HepG2 (cell line): ENCODE measurements around the gene KIAA1217. TPM values are rescaled to one million over a fixed set of nuclear protein-coding genes. Genes with fewer than 3 reads are reported as not detected.

Experiments used
- CREB1 ChIP-seq, 2 experiments: fragments of 450-650 bp in 1 of 2; IDR thresholded peaks; 2 replicates each; pipeline ENCODE4 v1.6.1; 2016 to 2017; ENCODE audit warnings: control low read depth in 1 of 2, mild to moderate bottlenecking in 1 of 2, missing compliant biosample characterization in 1 of 2, missing genetic modification characterization in 1 of 2
- ERF ChIP-seq: IDR thresholded peaks from 2 replicates; pipeline ENCODE4 v1.6.1; 2018; ENCODE audit warnings: missing biosample characterization, missing genetic modification reagents
- FOXK2 ChIP-seq: fragments of 450-650 bp; IDR thresholded peaks from 2 replicates; pipeline ENCODE4 v1.6.1; 2016
- FOXO1 ChIP-seq: sonication (generic); formaldehyde crosslinking; IDR thresholded peaks from 2 replicates; pipeline ENCODE4 v1.4.0; 2020; ENCODE audit warnings: missing genetic modification reagents
- IKZF4 ChIP-seq: sonication (generic); formaldehyde crosslinking; IDR thresholded peaks from 2 replicates; pipeline ENCODE4 v1.5.1; 2020; ENCODE audit warnings: borderline replicate concordance, mild to moderate bottlenecking, low read depth, missing genetic modification reagents; ENCODE audit errors: not compliant biosample characterization
- JARID2 ChIP-seq: sonication (generic); formaldehyde crosslinking; IDR thresholded peaks from 2 replicates; pipeline ENCODE4 v1.8.1; 2023; ENCODE audit warnings: missing genetic modification reagents, inconsistent platforms; ENCODE audit not compliant: insufficient replicate concordance
- MED13 ChIP-seq: sonication (generic); formaldehyde crosslinking; IDR thresholded peaks from 2 replicates; pipeline ENCODE4 v1.5.0; 2020; ENCODE audit warnings: missing genetic modification reagents
- NFRKB ChIP-seq: fragments of 450-650 bp; IDR thresholded peaks from 2 replicates; pipeline ENCODE4 v1.6.1; 2017
- NR2F1 ChIP-seq, 2 experiments: fragments of 450-650 bp in 1 of 2; formaldehyde crosslinking in 1 of 2; IDR thresholded peaks; 2 replicates each; pipeline versions ENCODE4 v1.5.0 to v1.6.1; 2016 to 2020; ENCODE audit warnings: mild to moderate bottlenecking in 1 of 2, missing compliant biosample characterization in 1 of 2, missing genetic modification reagents in 1 of 2, moderate library complexity in 1 of 2
- POLR2AphosphoS5 ChIP-seq: IDR thresholded peaks from 2 replicates; pipeline ENCODE4 v1.6.1; 2012; ENCODE audit warnings: low read depth, low read length
- SIN3A ChIP-seq: IDR thresholded peaks from 2 replicates; pipeline ENCODE4 v1.6.1; 2011; ENCODE audit warnings: low read depth, mild to moderate bottlenecking, control low read depth, low read length, borderline replicate concordance
- SIX1 ChIP-seq: sonication (generic); formaldehyde crosslinking; IDR thresholded peaks from 2 replicates; pipeline ENCODE4 v1.4.0; 2020; ENCODE audit warnings: missing genetic modification reagents, borderline replicate concordance
- SIX4 ChIP-seq: sonication (generic); formaldehyde crosslinking; IDR thresholded peaks from 2 replicates; pipeline ENCODE4 v1.4.0; 2020; ENCODE audit warnings: missing genetic modification reagents
- SOX5 ChIP-seq: IDR thresholded peaks from 2 replicates; pipeline ENCODE4 v1.6.1; 2016; ENCODE audit warnings: borderline replicate concordance
- TCF7 ChIP-seq: sonication (generic); IDR thresholded peaks from 2 replicates; pipeline ENCODE4 v1.6.1; 2016; ENCODE audit warnings: antibody characterized with exemption, low read depth
- ZBTB21 ChIP-seq: sonication (generic); formaldehyde crosslinking; IDR thresholded peaks from 2 replicates; pipeline ENCODE4 v1.4.0; 2020; ENCODE audit warnings: missing genetic modification reagents
- ZFP36L2 ChIP-seq: sonication (generic); formaldehyde crosslinking; IDR thresholded peaks from 2 replicates; pipeline ENCODE4 v1.4.0; 2020; ENCODE audit warnings: missing genetic modification reagents
- ZNF274 ChIP-seq: sonication (generic); formaldehyde crosslinking; IDR thresholded peaks from 2 replicates; pipeline ENCODE4 v1.5.1; 2020; ENCODE audit warnings: mild to moderate bottlenecking, missing genetic modification reagents
- polyA plus RNA-seq, 8 experiments: library from polyadenylated mRNA; depleted of rRNA in 3 of 8; stranded (reverse) in 7 of 8; unstranded in 1 of 8; fragments of >200 nt; fragmentation: Illumina TruSeq in 4 of 8; extraction: Trizol in 4 of 8; gene quantifications; 2 replicates each; pipeline versions ENCODE4 v1.2.1 to v1.2.3, GENCODE V29; 2011 to 2016; ENCODE audit warnings: low read depth in 4 of 8, missing spikeins in 1 of 8, mixed read lengths in 1 of 8; ENCODE audit not compliant: insufficient read depth in 1 of 8
- total RNA-seq, 5 experiments: library from RNA; depleted of rRNA; stranded (reverse); fragments of >200 nt; fragmentation: Illumina TruSeq; extraction: Trizol; gene quantifications; 2 replicates each; pipeline ENCODE4 v1.2.3, GENCODE V29; 2016; ENCODE audit warnings: low read depth in 1 of 5
- TF ChIP-seq, protein P1 (sequence below): sonication (generic); formaldehyde crosslinking; IDR thresholded peaks from 2 replicates; pipeline ENCODE4 v1.5.0; 2020; ENCODE audit warnings: missing genetic modification reagents
- TF ChIP-seq, protein P2 (sequence below): sonication (generic); formaldehyde crosslinking; IDR thresholded peaks from 2 replicates; pipeline ENCODE4 v1.8.1; 2022; ENCODE audit warnings: low read depth, mild to moderate bottlenecking, missing genetic modification reagents
- TF ChIP-seq, protein P3 (sequence below): sonication (generic); formaldehyde crosslinking; IDR thresholded peaks from 2 replicates; pipeline ENCODE4 v1.4.0; 2020; ENCODE audit warnings: missing genetic modification reagents, borderline replicate concordance
- TF ChIP-seq, protein P4 (sequence below): sonication (generic); formaldehyde crosslinking; IDR thresholded peaks from 2 replicates; pipeline ENCODE4 v1.8.1; 2023; ENCODE audit warnings: mild to moderate bottlenecking, moderate library complexity, missing genetic modification reagents
- TF ChIP-seq, protein P5 (sequence below): sonication (generic); formaldehyde crosslinking; IDR thresholded peaks from 2 replicates; pipeline ENCODE4 v1.8.1; 2022; ENCODE audit warnings: mild to moderate bottlenecking, missing genetic modification reagents

KIAA1217 gene
- total and polyA plus RNA-seq, 2 of the 13 experiments (the other 11 are each of a cell fraction or from before 2014, with no cell fraction given): 4.6 to 10.9 TPM

DNA sequence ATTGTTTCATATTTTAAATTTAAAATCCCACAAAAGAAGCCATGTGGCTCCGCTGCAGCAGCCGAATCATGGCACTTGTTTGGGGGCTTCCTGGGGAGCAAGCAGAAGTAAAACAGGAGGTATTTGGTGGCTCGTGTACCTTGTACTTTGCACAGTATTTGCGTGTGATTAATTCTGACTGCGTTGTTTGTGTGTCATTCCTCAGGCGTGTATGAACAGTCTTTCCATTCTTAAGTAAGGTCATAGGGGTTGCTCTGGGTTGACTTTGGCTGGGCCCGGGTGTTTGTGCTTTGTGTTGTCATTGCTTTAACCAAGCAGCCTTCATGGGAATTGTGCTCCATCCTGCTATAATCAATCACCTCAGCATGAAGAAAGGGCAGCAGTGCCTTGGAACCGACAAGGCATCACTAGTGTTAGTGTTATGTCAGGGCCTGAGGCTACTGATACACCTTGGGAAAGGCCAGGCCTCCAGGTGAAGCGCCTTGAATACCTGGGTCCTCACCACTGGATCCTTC lies 332.4 kb downstream of the KIAA1217 start (continued):
- TF ChIP-seq, protein P1, sequence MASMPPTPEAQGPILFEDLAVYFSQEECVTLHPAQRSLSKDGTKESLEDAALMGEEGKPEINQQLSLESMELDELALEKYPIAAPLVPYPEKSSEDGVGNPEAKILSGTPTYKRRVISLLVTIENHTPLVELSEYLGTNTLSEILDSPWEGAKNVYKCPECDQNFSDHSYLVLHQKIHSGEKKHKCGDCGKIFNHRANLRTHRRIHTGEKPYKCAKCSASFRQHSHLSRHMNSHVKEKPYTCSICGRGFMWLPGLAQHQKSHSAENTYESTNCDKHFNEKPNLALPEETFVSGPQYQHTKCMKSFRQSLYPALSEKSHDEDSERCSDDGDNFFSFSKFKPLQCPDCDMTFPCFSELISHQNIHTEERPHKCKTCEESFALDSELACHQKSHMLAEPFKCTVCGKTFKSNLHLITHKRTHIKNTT (CRISPR knock-in tag): no peak
- TF ChIP-seq POLR2AphosphoS5: no peak
- TF ChIP-seq, protein P2, sequence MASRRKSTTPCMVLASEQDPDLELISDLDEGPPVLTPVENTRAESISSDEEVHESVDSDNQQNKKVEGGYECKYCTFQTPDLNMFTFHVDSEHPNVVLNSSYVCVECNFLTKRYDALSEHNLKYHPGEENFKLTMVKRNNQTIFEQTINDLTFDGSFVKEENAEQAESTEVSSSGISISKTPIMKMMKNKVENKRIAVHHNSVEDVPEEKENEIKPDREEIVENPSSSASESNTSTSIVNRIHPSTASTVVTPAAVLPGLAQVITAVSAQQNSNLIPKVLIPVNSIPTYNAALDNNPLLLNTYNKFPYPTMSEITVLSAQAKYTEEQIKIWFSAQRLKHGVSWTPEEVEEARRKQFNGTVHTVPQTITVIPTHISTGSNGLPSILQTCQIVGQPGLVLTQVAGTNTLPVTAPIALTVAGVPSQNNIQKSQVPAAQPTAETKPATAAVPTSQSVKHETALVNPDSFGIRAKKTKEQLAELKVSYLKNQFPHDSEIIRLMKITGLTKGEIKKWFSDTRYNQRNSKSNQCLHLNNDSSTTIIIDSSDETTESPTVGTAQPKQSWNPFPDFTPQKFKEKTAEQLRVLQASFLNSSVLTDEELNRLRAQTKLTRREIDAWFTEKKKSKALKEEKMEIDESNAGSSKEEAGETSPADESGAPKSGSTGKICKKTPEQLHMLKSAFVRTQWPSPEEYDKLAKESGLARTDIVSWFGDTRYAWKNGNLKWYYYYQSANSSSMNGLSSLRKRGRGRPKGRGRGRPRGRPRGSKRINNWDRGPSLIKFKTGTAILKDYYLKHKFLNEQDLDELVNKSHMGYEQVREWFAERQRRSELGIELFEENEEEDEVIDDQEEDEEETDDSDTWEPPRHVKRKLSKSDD (CRISPR knock-in tag): no peak
- no peak for TF ChIP-seq ZFP36L2 (CRISPR knock-in tag)
- TF ChIP-seq JARID2 (CRISPR knock-in tag): no peak
- TF ChIP-seq NFRKB: no peak
- TF ChIP-seq SIN3A: no peak
- TF ChIP-seq ZBTB21 (CRISPR knock-in tag): peak; percentile 69; the same call in 1 of the 2 replicates
- TF ChIP-seq TCF7: peak; percentile 63; the same call in 1 of the 2 replicates
- TF ChIP-seq, protein P3, sequence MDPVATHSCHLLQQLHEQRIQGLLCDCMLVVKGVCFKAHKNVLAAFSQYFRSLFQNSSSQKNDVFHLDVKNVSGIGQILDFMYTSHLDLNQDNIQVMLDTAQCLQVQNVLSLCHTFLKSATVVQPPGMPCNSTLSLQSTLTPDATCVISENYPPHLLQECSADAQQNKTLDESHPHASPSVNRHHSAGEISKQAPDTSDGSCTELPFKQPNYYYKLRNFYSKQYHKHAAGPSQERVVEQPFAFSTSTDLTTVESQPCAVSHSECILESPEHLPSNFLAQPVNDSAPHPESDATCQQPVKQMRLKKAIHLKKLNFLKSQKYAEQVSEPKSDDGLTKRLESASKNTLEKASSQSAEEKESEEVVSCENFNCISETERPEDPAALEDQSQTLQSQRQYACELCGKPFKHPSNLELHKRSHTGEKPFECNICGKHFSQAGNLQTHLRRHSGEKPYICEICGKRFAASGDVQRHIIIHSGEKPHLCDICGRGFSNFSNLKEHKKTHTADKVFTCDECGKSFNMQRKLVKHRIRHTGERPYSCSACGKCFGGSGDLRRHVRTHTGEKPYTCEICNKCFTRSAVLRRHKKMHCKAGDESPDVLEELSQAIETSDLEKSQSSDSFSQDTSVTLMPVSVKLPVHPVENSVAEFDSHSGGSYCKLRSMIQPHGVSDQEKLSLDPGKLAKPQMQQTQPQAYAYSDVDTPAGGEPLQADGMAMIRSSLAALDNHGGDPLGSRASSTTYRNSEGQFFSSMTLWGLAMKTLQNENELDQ (CRISPR knock-in tag): no peak
- TF ChIP-seq ERF (CRISPR knock-in tag): peak; percentile 75
- peak; percentile 37; the same call in 1 of the 2 replicates for TF ChIP-seq SIX1 (CRISPR knock-in tag)
- TF ChIP-seq, protein P4, sequence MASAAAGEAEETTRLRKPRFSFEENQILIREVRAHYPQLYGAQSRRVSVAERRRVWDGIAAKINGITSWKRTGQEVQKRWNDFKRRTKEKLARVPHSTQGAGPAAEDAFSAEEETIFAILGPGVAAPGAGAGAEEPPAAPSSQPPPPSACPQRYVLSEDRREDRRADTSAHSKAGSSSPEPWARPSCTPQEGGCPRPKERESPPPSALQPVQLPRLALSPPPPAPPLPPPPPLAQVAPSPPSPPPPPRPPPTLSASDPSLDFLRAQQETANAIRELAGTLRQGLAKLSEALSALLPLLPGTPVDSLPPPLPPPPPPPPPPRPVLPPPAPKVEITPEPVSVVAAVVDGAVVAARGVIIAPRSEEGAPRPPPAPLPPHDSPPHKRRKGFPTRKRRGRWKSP: no peak
- no peak for TF ChIP-seq MED13 (CRISPR knock-in tag)
- no peak for TF ChIP-seq IKZF4 (CRISPR knock-in tag)
- peak; percentile 97 for TF ChIP-seq SOX5 (CRISPR knock-in tag)
- TF ChIP-seq FOXK2: peak; percentile 43; the same call in 1 of the 2 replicates
- TF ChIP-seq, protein P5, sequence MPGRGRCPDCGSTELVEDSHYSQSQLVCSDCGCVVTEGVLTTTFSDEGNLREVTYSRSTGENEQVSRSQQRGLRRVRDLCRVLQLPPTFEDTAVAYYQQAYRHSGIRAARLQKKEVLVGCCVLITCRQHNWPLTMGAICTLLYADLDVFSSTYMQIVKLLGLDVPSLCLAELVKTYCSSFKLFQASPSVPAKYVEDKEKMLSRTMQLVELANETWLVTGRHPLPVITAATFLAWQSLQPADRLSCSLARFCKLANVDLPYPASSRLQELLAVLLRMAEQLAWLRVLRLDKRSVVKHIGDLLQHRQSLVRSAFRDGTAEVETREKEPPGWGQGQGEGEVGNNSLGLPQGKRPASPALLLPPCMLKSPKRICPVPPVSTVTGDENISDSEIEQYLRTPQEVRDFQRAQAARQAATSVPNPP (CRISPR knock-in tag): no peak
- peak; percentile 85 to 97 for TF ChIP-seq NR2F1 (CRISPR knock-in tag; IDR thresholded peaks at IDR 0.05)
- TF ChIP-seq ZNF274: no peak
- peak; percentile 29; the same call in 1 of the 2 replicates for TF ChIP-seq CREB1 (IDR thresholded peaks at IDR 0.05)
- TF ChIP-seq CREB1 (CRISPR knock-in tag; IDR thresholded peaks at IDR 0.05): peak; percentile 59
- peak; percentile 80; the same call in 1 of the 2 replicates for TF ChIP-seq FOXO1 (CRISPR knock-in tag)
- TF ChIP-seq SIX4 (CRISPR knock-in tag): 0 out of 2 replicates have a peak, but pooled peaks have one; percentile 16
